ENCODE data around the gene ULK3. TPM values are rescaled to one million over a fixed set of nuclear protein-coding genes. Genes with fewer than 3 reads are reported as not detected.

The ULK3 gene, protein sequence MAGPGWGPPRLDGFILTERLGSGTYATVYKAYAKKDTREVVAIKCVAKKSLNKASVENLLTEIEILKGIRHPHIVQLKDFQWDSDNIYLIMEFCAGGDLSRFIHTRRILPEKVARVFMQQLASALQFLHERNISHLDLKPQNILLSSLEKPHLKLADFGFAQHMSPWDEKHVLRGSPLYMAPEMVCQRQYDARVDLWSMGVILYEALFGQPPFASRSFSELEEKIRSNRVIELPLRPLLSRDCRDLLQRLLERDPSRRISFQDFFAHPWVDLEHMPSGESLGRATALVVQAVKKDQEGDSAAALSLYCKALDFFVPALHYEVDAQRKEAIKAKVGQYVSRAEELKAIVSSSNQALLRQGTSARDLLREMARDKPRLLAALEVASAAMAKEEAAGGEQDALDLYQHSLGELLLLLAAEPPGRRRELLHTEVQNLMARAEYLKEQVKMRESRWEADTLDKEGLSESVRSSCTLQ
- 37.3 and 39.8 TPM in 2 replicates for total RNA-seq
- long read RNA-seq, partial matches to known transcripts, result 6 of 21 reads
- long read RNA-seq, other reads (novel, unspliced or antisense), result 5 of 21 reads

DNA sequence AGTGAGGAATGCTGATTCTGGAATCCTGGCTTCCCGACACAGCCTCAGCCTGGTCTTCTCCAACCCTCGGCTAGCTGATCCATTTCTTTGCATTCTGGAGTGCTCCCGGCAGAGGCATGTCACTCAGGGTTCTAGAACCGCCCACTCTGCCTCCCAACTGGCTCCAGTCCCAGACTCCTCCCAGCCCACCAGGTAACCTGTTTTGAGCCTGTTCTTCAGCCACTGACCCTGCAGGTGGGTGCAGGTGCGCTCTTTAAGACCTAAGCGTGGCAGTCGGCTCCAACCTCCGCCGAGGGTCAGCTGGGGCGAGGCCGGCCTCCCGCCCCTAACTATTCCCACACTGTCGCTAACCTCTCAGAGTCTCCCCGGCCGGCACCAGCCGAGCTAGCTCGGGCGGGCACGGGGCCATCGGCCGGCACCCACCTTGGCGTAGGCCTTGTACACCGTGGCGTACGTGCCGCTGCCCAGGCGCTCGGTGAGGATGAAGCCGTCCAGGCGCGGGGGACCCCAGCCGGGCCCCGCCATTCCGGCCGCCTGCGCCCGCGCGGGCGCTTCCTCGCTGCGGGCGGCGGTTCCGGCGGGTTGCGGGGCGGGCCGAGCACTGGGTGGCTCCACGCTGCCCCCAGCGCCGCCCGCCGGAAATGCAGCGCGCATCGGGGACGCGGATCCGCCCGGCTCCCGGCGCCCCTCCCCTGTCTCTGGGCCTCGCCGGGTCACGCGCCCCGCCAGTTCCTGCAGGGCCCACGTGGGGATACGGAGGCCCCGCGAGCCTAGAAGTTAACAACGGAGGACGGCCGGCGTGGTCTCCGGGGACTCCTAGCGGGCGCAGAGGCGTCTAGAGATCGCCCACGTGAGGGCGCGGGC is at the start of gene ULK3:
Gene ULK3, minus strand, starts transcription at position 576 of the 864 bp plus-strand sequence. Its CDS starts 51 bp downstream, at position 525.
- TF ChIP-seq, protein P1, sequence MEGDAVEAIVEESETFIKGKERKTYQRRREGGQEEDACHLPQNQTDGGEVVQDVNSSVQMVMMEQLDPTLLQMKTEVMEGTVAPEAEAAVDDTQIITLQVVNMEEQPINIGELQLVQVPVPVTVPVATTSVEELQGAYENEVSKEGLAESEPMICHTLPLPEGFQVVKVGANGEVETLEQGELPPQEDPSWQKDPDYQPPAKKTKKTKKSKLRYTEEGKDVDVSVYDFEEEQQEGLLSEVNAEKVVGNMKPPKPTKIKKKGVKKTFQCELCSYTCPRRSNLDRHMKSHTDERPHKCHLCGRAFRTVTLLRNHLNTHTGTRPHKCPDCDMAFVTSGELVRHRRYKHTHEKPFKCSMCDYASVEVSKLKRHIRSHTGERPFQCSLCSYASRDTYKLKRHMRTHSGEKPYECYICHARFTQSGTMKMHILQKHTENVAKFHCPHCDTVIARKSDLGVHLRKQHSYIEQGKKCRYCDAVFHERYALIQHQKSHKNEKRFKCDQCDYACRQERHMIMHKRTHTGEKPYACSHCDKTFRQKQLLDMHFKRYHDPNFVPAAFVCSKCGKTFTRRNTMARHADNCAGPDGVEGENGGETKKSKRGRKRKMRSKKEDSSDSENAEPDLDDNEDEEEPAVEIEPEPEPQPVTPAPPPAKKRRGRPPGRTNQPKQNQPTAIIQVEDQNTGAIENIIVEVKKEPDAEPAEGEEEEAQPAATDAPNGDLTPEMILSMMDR (IDR thresholded peaks at IDR 0.05; ENCODE audit: unreplicated experiment), result peak; percentile 70
- Mint-ChIP-seq H3K36me3 (ENCODE audit: insufficient read depth) (peaks cover 5% of the 10 kb centered on the region), H3K27ac (peak within 1 kb of the TSS; percentile 97), H3K9me3 (ENCODE audit: low read depth) (no peaks in the 10 kb centered on the region), H3K4me3 (ENCODE audit: low read depth) (peak within 1 kb of the TSS; percentile 90), H3K27me3 (no peaks in the 10 kb centered on the region), H3K4me1 (ENCODE audit: low read depth) (peaks cover 10% of the 10 kb centered on the region)
- DNase-seq (ENCODE audit: low spot score, unreplicated experiment), result peak; percentile 93

DNA sequence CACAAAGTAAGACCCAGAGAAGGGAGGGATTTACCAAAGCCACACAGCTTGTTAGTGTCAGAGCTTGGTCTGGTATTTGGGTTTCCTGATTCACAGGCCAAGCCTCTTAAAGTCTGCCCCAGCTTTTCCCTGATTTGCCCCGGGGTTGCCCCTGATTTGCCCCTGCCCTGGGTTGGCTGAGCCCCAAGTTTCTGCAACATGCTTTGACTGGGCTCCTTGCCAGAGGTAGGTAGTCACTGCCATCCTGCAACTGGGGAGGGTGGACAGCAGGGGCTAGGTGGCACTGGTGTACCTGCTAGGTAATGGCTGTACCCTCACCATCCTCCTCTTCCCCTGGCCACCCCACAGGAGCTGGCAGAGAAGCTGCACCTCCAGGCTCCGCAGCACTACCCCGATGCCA is 49.4 kb upstream of the ULK3 start:
- H3K27ac Mint-ChIP-seq, result no peak overlapping the region
- peaks cover 10% of the 10 kb centered on the region for H3K4me1 Mint-ChIP-seq (ENCODE audit: low read depth)
- H3K9me3 Mint-ChIP-seq (ENCODE audit: low read depth), result no peaks in the 10 kb centered on the region
- TF ChIP-seq, protein P1 (IDR thresholded peaks at IDR 0.05; ENCODE audit: unreplicated experiment), result no peak
- H3K36me3 Mint-ChIP-seq (ENCODE audit: insufficient read depth), result peaks cover 3% of the 10 kb centered on the region
- no peaks in the 10 kb centered on the region for H3K27me3 Mint-ChIP-seq
- DNase-seq (ENCODE audit: low spot score, unreplicated experiment), result no peak
- H3K4me3 Mint-ChIP-seq (ENCODE audit: low read depth), result no peak overlapping the region

DNA sequence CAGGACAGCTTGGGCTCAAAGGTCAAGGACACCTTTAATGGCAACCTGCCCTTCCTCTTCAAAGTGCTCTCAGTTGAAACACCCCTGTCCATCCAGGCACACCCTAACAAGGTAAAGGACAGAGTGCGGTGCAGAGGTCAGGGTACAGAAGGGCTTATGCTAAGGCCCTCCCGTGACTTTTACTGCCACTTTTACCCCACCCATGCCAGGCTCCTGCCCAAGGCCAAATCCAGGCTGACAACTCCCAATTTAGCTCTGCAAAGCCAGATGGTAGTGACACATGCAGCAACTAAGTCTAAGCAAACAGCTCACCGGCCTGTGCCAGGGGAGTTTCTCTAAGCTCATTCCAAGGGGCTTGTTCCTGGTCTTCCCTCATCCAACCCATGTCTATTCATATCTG is 48.5 kb upstream of the ULK3 start:
- DNase-seq (ENCODE audit: low spot score, unreplicated experiment), result no peak
- Mint-ChIP-seq H3K27ac (no peak overlapping the region), H3K27me3 (no peaks in the 10 kb centered on the region), H3K4me3 (ENCODE audit: low read depth) (peak overlapping the region; percentile 90), H3K4me1 (ENCODE audit: low read depth) (peaks cover 11% of the 10 kb centered on the region), H3K36me3 (ENCODE audit: insufficient read depth) (peaks cover 3% of the 10 kb centered on the region), H3K9me3 (ENCODE audit: low read depth) (no peaks in the 10 kb centered on the region)
- TF ChIP-seq, protein P1 (IDR thresholded peaks at IDR 0.05; ENCODE audit: unreplicated experiment), result no peak

DNA sequence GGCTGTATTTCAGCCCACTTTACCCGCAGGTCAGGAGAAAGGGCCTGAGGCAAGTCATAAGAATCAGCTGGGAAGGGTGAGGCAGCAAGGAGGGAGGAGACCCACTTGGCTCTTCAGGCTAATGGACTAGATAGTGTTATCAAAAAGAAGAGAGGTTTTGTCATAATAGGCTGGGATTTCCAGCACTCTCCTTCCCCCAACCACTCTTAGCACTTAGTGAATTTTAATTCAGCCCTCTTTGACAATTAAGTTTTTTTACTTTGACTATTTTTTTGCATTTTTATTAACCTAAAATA is 47.7 kb upstream of the ULK3 start:
- TF ChIP-seq, protein P1 (IDR thresholded peaks at IDR 0.05; ENCODE audit: unreplicated experiment), result no peak
- Mint-ChIP-seq H3K9me3 (ENCODE audit: low read depth) (no peaks in the 10 kb centered on the region), H3K4me3 (ENCODE audit: low read depth) (peak overlapping the region; percentile 90), H3K27ac (no peak overlapping the region), H3K4me1 (ENCODE audit: low read depth) (peaks cover 11% of the 10 kb centered on the region), H3K36me3 (ENCODE audit: insufficient read depth) (peaks cover 3% of the 10 kb centered on the region), H3K27me3 (no peaks in the 10 kb centered on the region)
- no peak for DNase-seq (ENCODE audit: low spot score, unreplicated experiment)
